Measurements from ENCODE around the gene CLIP3.

- TF ChIP-seq YY1 (IDR thresholded peaks at IDR 0.05): no peak
- no peak for TF ChIP-seq JUND (IDR thresholded peaks at IDR 0.05)
- no peak for TF ChIP-seq MAX (IDR thresholded peaks at IDR 0.05)
- TF ChIP-seq TAF1 (conservative IDR thresholded peaks at IDR 0.05): no peak
- TF ChIP-seq CTCF (IDR thresholded peaks at IDR 0.05; ENCODE audit: low read depth, low read length, missing input control): no peak
- TF ChIP-seq REST (IDR thresholded peaks at IDR 0.05): no peak
- no peak for TF ChIP-seq RAD21 (IDR thresholded peaks at IDR 0.05)
- TF ChIP-seq RXRA (IDR thresholded peaks at IDR 0.05): no peak
- no peak for TF ChIP-seq SP1 (IDR thresholded peaks at IDR 0.05)
- TF ChIP-seq ZBTB33 (IDR thresholded peaks at IDR 0.05): no peak
- TF ChIP-seq HNF4G (IDR thresholded peaks at IDR 0.05): no peak
- no peak for TF ChIP-seq GABPA (IDR thresholded peaks at IDR 0.05 in 1 of 2, conservative IDR thresholded peaks at IDR 0.05 in 1 of 2)
Observed at GRCh38 chr19:35983177-35983576, 49.5 kb downstream of the CLIP3 start.

Data from liver (tissue), 3 donors.